GM19468 (cell line): ENCODE results near the gene PARP6.

ENCODE experiments used
- ATAC-seq: cut with Tn5 transposase; IDR thresholded peaks from one replicate; pipeline ENCODE4 v1.9.1; 2021; ENCODE audit warnings: mild to moderate bottlenecking, moderate library complexity, moderate number of reproducible peaks; ENCODE audit not compliant: unreplicated experiment; ENCODE audit errors: extremely low read depth

Gene PARP6

GRCh38 chr15:72202801-72203506 is 69.4 kb downstream of the PARP6 start:
- ATAC-seq = no peak

- no peak for ATAC-seq
These were observed 70.1 kb downstream of the PARP6 start for GRCh38 chr15:72202302-72202701.

- ATAC-seq = no peak
These were observed 70.9 kb downstream of the PARP6 start for GRCh38 chr15:72201391-72201921.

- ATAC-seq = no peak
These were observed 71.7 kb downstream of the PARP6 start for GRCh38 chr15:72200395-72201237.

- no peak for ATAC-seq
These were observed 72.6 kb downstream of the PARP6 start for GRCh38 chr15:72199721-72200212.

- no peak for ATAC-seq
These were observed 73.2 kb downstream of the PARP6 start for GRCh38 chr15:72199205-72199515.

GRCh38 chr15:72198356-72199204 is 73.8 kb downstream of the PARP6 start:
- no peak for ATAC-seq

GRCh38 chr15:72197460-72198355 is 74.6 kb downstream of the PARP6 start, which contains the start of gene GRAMD2A:
TSS of gene GRAMD2A (minus strand) at chr15:72197787.
- ATAC-seq = no peak

- no peak for ATAC-seq
These were observed 75.3 kb downstream of the PARP6 start for GRCh38 chr15:72197041-72197459.

- no peak for ATAC-seq
These were observed 75.8 kb downstream of the PARP6 start for GRCh38 chr15:72196409-72197040.

GRCh38 chr15:72195101-72195511 is 77.2 kb downstream of the PARP6 start:
- no peak for ATAC-seq

- no peak for ATAC-seq
These were observed 78.4 kb downstream of the PARP6 start for GRCh38 chr15:72193836-72194396.

- no peak for ATAC-seq
These were observed 79.9 kb downstream of the PARP6 start for GRCh38 chr15:72192416-72192815.
